ENCODE data around the gene OR10D3.

GRCh38 chr11:124150684-124151083 is 32.5 kb upstream of the OR10D3 start:
- no peak for TF ChIP-seq TCF7L2 (IDR thresholded peaks at IDR 0.05; ENCODE audit: borderline replicate concordance, extremely low read depth, insufficient read depth, insufficient read length)
- TF ChIP-seq REST (IDR thresholded peaks at IDR 0.05; ENCODE audit: low read depth), result no peak
- TF ChIP-seq EZH2 (IDR thresholded peaks at IDR 0.05), result no peak
- TF ChIP-seq EGR1 (IDR thresholded peaks at IDR 0.05; ENCODE audit: low read depth), result no peak
- TF ChIP-seq CEBPB (IDR thresholded peaks at IDR 0.05; ENCODE audit: low read depth), result no peak
- no peak for TF ChIP-seq POLR2A (IDR thresholded peaks at IDR 0.05; ENCODE audit: borderline replicate concordance, extremely low read depth, insufficient read depth, insufficient read length)
- no peak for TF ChIP-seq CTCF (IDR thresholded peaks at IDR 0.05 in 2 of 3, conservative IDR thresholded peaks at IDR 0.05 in 1 of 3; ENCODE audit: borderline replicate concordance in 1 of 3, insufficient read depth in 1 of 3, low read depth in 2 of 3, low read length in 2 of 3)
